K562 (cell line): ENCODE measurements around the gene YIF1A. TPM values are rescaled to one million over a fixed set of nuclear protein-coding genes. Genes with fewer than 3 reads are reported as not detected.
A peak's percentile ranks its signal among the peaks of the same experiment; 100 is the strongest.

Experiments used
- ATAC-seq: fragments of 200-7000 bp; cut with Tn5 transposase; 3 replicates; pipeline ENCODE4 v1.9.1; 2020; ENCODE audit warnings: moderate library complexity
- BruUV-seq: library from RNA; stranded (reverse); fragments of 400-500 nt; replicated peaks from 2 replicates; lab custom pipeline; 2021; lab: Mats Ljungman, UMichigan
- CTCF ChIA-PET: fragments of 300-600 bp; formaldehyde crosslinking; extraction: SDS; loops from one replicate; lab custom pipeline; 2021; ENCODE audit warnings: low intra/inter-chr PET ratio; lab: Yijun Ruan, JAX
- POLR2A ChIA-PET: fragments of 300-600, 350-650 bp; sonication (Branson Sonifier 250); formaldehyde crosslinking; extraction: SDS; loops from one replicate; lab custom pipeline; 2021; ENCODE audit warnings: antibody characterized with exemption, inconsistent platforms; lab: Yijun Ruan, JAX
- DNase-seq, 4 experiments: peaks; one replicate each; pipeline versions ENCODE4 v3.0.0 to v3.0.0-alpha.2; 2011 to 2018; ENCODE audit warnings: low spot score in 3 of 4, mixed read lengths in 3 of 4; ENCODE audit errors: extremely low read depth in 1 of 4
- FAIRE-seq: peaks from 2 replicates; lab custom pipeline; 2011; peaks lifted over from hg19 to GRCh38; lab: Jason Lieb, UNC
- H2AFZ ChIP-seq: 2 replicates; pipeline ENCODE4 v1.6.0; 2011; ENCODE audit warnings: low read depth, low read length, control low read depth, inconsistent platforms
- H3K27ac ChIP-seq: fragments of 200-600 bp; 3 replicates; pipeline ENCODE4 v1.8.0; 2011; ENCODE audit warnings: low read depth, mild to moderate bottlenecking, control low read depth, inconsistent platforms, low read length, moderate library complexity, mixed read lengths; ENCODE audit errors: extremely low read depth
- H3K27me3 ChIP-seq, 2 experiments: fragments of 300-600 bp in 1 of 2; 2 replicates in 1 of 2; 3 replicates in 1 of 2; pipeline versions ENCODE4 v1.6.0 to v1.8.0; 2011; ENCODE audit warnings: inconsistent platforms in 2 of 2, low read length in 2 of 2, mild to moderate bottlenecking in 1 of 2, mixed read lengths in 1 of 2, moderate library complexity in 1 of 2; ENCODE audit not compliant: control insufficient read depth in 2 of 2, insufficient read depth in 2 of 2
- H3K36me3 ChIP-seq: fragments of 300-600 bp; 3 replicates; pipeline ENCODE4 v1.8.0; 2011; ENCODE audit warnings: mild to moderate bottlenecking, low read length, inconsistent platforms; ENCODE audit not compliant: control insufficient read depth, insufficient read depth
- H3K4me1 ChIP-seq, 2 experiments: fragments of 200-600 bp in 1 of 2; replicated peaks in 1 of 2; 2 replicates in 1 of 2; 3 replicates in 1 of 2; pipeline versions ENCODE4 v1.5.1 to v1.8.0; 2011; ENCODE audit warnings: inconsistent platforms in 2 of 2, low read length in 2 of 2, mild to moderate bottlenecking in 1 of 2, mixed read lengths in 1 of 2, moderate library complexity in 1 of 2; ENCODE audit not compliant: control insufficient read depth in 2 of 2, insufficient read depth in 2 of 2
- H3K4me2 ChIP-seq: 2 replicates; pipeline ENCODE4 v1.6.1; 2011; ENCODE audit warnings: low read length, control low read depth, inconsistent platforms, mixed read lengths; ENCODE audit not compliant: insufficient read depth
- H3K4me3 ChIP-seq: fragments of 200-600 bp; sonication (generic), shearing (Covaris generic); 2 replicates; pipeline ENCODE4 v1.5.1; 2016; ENCODE audit warnings: control low read depth, inconsistent platforms
- H3K79me2 ChIP-seq: fragments of 200-600 bp; 3 replicates; pipeline ENCODE4 v1.8.0; 2011; ENCODE audit warnings: low read length, inconsistent platforms; ENCODE audit not compliant: control insufficient read depth, insufficient read depth
- H3K9ac ChIP-seq, 2 experiments: 2 replicates each; pipeline versions ENCODE4 v1.6.0 to v1.6.1; 2011; ENCODE audit warnings: low read depth in 2 of 2, low read length in 2 of 2, control low read depth in 1 of 2, inconsistent platforms in 1 of 2, mild to moderate bottlenecking in 1 of 2, mixed read lengths in 1 of 2; ENCODE audit not compliant: insufficient read depth in 1 of 2
- H3K9me1 ChIP-seq: one replicate; pipeline ENCODE4 v1.6.0; 2011; ENCODE audit warnings: inconsistent platforms, mild to moderate bottlenecking, low read length, moderate library complexity; ENCODE audit not compliant: control insufficient read depth, insufficient read depth
- H3K9me3 ChIP-seq: replicated peaks from 2 replicates; pipeline ENCODE4 v1.5.1; 2011; ENCODE audit warnings: low read depth, low read length, inconsistent platforms; ENCODE audit not compliant: control insufficient read depth, insufficient read depth
- H4K20me1 ChIP-seq: replicated peaks from 2 replicates; pipeline ENCODE4 v1.6.1; 2011; ENCODE audit warnings: low read length, inconsistent platforms, mixed read lengths; ENCODE audit not compliant: control insufficient read depth, insufficient read depth
- DIDO1 ChIP-seq: fragments of 450-650 bp; IDR thresholded peaks from 2 replicates; pipeline ENCODE4 v1.6.1; 2016; ENCODE audit warnings: low read depth, missing biosample characterization, missing genetic modification characterization
- GTF2A2 ChIP-seq: IDR thresholded peaks from 2 replicates; pipeline ENCODE4 v1.6.1; 2016; ENCODE audit warnings: mild to moderate bottlenecking, missing genetic modification characterization, missing compliant biosample characterization
- HNRNPK ChIP-seq: fragments of 200-400 bp; formaldehyde crosslinking; IDR thresholded peaks from one replicate; pipeline ENCODE4 v1.6.1; 2018; ENCODE audit warnings: mild to moderate bottlenecking, low read depth, low read length; ENCODE audit not compliant: poor library complexity, severe bottlenecking
- NR4A1 ChIP-seq, 2 experiments: fragments of 250-450 bp in 1 of 2; fragments of 450-650 bp in 1 of 2; sonication (Bioruptor Pico) in 1 of 2; IDR thresholded peaks; 2 replicates each; pipeline versions ENCODE4 v1.4.0 to v1.6.1; 2016 to 2020; ENCODE audit warnings: mild to moderate bottlenecking in 2 of 2, missing compliant biosample characterization in 1 of 2, missing genetic modification characterization in 1 of 2, moderate library complexity in 1 of 2
- NRF1 ChIP-seq, 2 experiments: fragments of 450-650 bp; IDR thresholded peaks in 1 of 2; conservative IDR thresholded peaks in 1 of 2; 2 replicates each; pipeline ENCODE4 v1.6.1; 2014; ENCODE audit warnings: mild to moderate bottlenecking in 2 of 2
- POLR2G ChIP-seq: fragments of 200-400 bp; formaldehyde crosslinking; IDR thresholded peaks from 2 replicates; pipeline ENCODE4 v1.6.1; 2017; ENCODE audit warnings: low read depth, mild to moderate bottlenecking, antibody characterized with exemption, low read length, moderate library complexity
- POLR2H ChIP-seq: IDR thresholded peaks from 2 replicates; pipeline ENCODE4 v1.6.1; 2016; ENCODE audit warnings: missing genetic modification characterization, low read depth, mild to moderate bottlenecking, control low read depth, missing compliant biosample characterization, moderate library complexity
- RBM22 ChIP-seq: fragments of 200-400 bp; formaldehyde crosslinking; IDR thresholded peaks from 2 replicates; pipeline ENCODE4 v1.6.1; 2018; ENCODE audit warnings: low read length, low read depth; ENCODE audit not compliant: poor library complexity, severe bottlenecking
- SP2 ChIP-seq: IDR thresholded peaks from 2 replicates; pipeline ENCODE4 v1.6.1; 2011; ENCODE audit warnings: mild to moderate bottlenecking, low read depth, low read length, moderate library complexity; ENCODE audit not compliant: poor library complexity, severe bottlenecking; ENCODE audit errors: extremely low read depth
- TRIM28 ChIP-seq: fragments of 450-650 bp; IDR thresholded peaks from 2 replicates; pipeline ENCODE4 v1.6.1; 2017
- ZFP1 ChIP-seq: fragments of 450-650 bp; formaldehyde crosslinking; IDR thresholded peaks from 2 replicates; pipeline ENCODE4 v1.4.0; 2020; ENCODE audit warnings: mild to moderate bottlenecking, mixed read lengths
- ZNF140 ChIP-seq: fragments of 250-450 bp; sonication (Bioruptor Pico); IDR thresholded peaks from 2 replicates; pipeline ENCODE4 v1.8.0; 2021; ENCODE audit warnings: moderate library complexity, mild to moderate bottlenecking, inconsistent platforms
- ZNF175 ChIP-seq: fragments of 200-800 bp; sonication (Bioruptor generic); IDR thresholded peaks from 2 replicates; pipeline ENCODE4 v1.6.1; 2016; ENCODE audit warnings: low read depth, mild to moderate bottlenecking, missing genetic modification characterization, missing compliant biosample characterization
- WGBS: fragments of 100-300 bp; shearing (Covaris generic); methylation state at CpG from one replicate; pipeline ENCODE4 v1.1.6; 2016; ENCODE audit warnings: low coverage, mixed read lengths; ENCODE audit not compliant: insufficient coverage; ENCODE audit errors: missing lambda C conversion rate; 5-methylcytosine and 5-hydroxymethylcytosine counted together
- in situ Hi-C: fragments of 300-500 bp; cut with MboI; formaldehyde crosslinking; loops from 4 replicates; pipeline ENCODE4 v1.15.0; 2018; ENCODE audit warnings: inconsistent platforms, mixed read lengths
- intact Hi-C: fragments of 100-400 bp; cut with micrococcal nuclease; formaldehyde crosslinking; loops from 2 replicates; pipeline ENCODE4 v1.14.2; 2022
- polyA plus RNA-seq, 8 experiments: library from polyadenylated mRNA; depleted of rRNA in 4 of 8; stranded (reverse) in 5 of 8; unstranded in 3 of 8; fragments of >200 nt; fragmentation: Nextera tagmentation in 2 of 8; fragmentation: Illumina TruSeq in 1 of 8; extraction: Ambion mirVana in 2 of 8; extraction: Trizol in 1 of 8; gene quantifications; 2 replicates each; pipeline versions ENCODE4 v1.2.1 to v1.2.3, GENCODE V29; 2011 to 2014; ENCODE audit warnings: inconsistent platforms in 1 of 8, missing spikeins in 1 of 8
- total RNA-seq, 7 experiments: library from RNA; depleted of rRNA in 6 of 7; stranded (reverse); fragments of >200 nt in 6 of 7; fragmentation: Illumina TruSeq in 2 of 7; extraction: Trizol in 2 of 7; gene quantifications; 2 replicates each; pipeline versions ENCODE4 v1.2.1 to v1.2.3, GENCODE V29; 2011 to 2021; ENCODE audit warnings: low replicate concordance in 1 of 7
- TF ChIP-seq, protein P1 (sequence below): fragments of 250-450 bp; sonication (Bioruptor Pico); IDR thresholded peaks from 2 replicates; pipeline ENCODE4 v1.4.0; 2020; ENCODE audit warnings: mild to moderate bottlenecking, moderate library complexity, borderline replicate concordance
- TF ChIP-seq, protein P2 (sequence below): sonication (generic); formaldehyde crosslinking; IDR thresholded peaks from 2 replicates; pipeline ENCODE4 v1.8.0; 2022; ENCODE audit warnings: mild to moderate bottlenecking, missing genetic modification reagents
- TF ChIP-seq, protein P3 (sequence below): sonication (generic); formaldehyde crosslinking; IDR thresholded peaks from 2 replicates; pipeline ENCODE4 v1.8.0; 2022; ENCODE audit warnings: mild to moderate bottlenecking, missing genetic modification reagents, borderline replicate concordance

YIF1A gene
- total and polyA plus RNA-seq, 9 of the 15 experiments (the other 6 are each of a cell fraction or from before 2014, with no cell fraction given), result 8.6 to 121 (median 77.2) TPM

DNA sequence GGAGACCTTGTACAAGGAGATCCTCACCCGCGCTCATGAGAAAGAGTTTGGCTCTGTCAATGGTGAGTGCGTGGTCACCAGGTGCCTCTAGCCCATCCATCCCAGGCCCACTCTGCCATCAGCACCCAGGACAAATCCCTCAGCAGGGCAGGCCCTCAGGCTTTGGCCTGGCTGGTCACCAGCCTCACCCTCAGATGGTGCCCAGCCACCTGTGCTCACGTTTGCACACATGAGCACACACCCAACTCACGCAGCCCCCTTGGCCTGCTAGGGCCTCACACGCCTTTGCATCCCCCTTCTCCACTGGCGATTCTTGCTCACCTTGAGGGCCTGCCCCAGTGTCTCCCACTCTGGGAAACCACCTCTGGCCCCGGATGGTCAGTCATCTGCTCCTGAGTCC is 24.6 kb downstream of the YIF1A start:
- H3K9me3 ChIP-seq, result no peaks in the 10 kb centered on the region
- in situ Hi-C loops, result no loop called here
- ChIA-PET POLR2A (no interaction called here), CTCF (no interaction called here)
- BruUV-seq, result no TSS peak
- DNase-seq (no peak), ATAC-seq (no peak), FAIRE-seq (no peak)
- H3K4me2 ChIP-seq, result no peak overlapping the region
- H3K9me1 ChIP-seq, result no peaks in the 10 kb centered on the region
- peaks cover 6% of the 10 kb centered on the region; the same call in 1 of the 2 replicates for H4K20me1 ChIP-seq
- no peaks in the 10 kb centered on the region for H3K27me3 ChIP-seq
- H3K27ac ChIP-seq, result no peak overlapping the region
- H3K4me1 ChIP-seq, result peaks cover 1 to 39% of the 10 kb centered on the region in 2 experiments; a peak in 4 of 5 replicates
- H3K4me3 ChIP-seq, result no peak overlapping the region
- peak overlapping the region in 1 of 2 experiments; percentile 53; a peak in 2 of 4 replicates for H3K9ac ChIP-seq
- WGBS, result 77% methylated on average over 8 of the region's 8 CpGs
- H3K79me2 ChIP-seq, result peaks cover 12% of the 10 kb centered on the region
- peaks cover 67% of the 10 kb centered on the region; the same call in 2 of the 3 replicates for H3K36me3 ChIP-seq
- intact Hi-C loops, result no loop called here
- no peak overlapping the region for H2AFZ ChIP-seq
- TF ChIP-seq RBM22 (no peak), GTF2A2 (no peak), POLR2G (peak; percentile 3; the same call in 1 of the 2 replicates), NR4A1 (CRISPR knock-in tag; IDR thresholded peaks at IDR 0.05) (no peak), NR4A1 (tag; IDR thresholded peaks at IDR 0.05) (no peak), TRIM28 (no peak), ZNF140 (CRISPR knock-in tag) (no peak), ZFP1 (CRISPR knock-in tag) (no peak), ZNF175 (CRISPR knock-in tag) (no peak), SP2 (no peak), NRF1 (conservative IDR thresholded peaks at IDR 0.05 in 1 of 2, IDR thresholded peaks at IDR 0.05 in 1 of 2) (no peak), POLR2H (tag) (no peak), HNRNPK (no peak), DIDO1 (tag) (no peak)
- TF ChIP-seq, protein P1, sequence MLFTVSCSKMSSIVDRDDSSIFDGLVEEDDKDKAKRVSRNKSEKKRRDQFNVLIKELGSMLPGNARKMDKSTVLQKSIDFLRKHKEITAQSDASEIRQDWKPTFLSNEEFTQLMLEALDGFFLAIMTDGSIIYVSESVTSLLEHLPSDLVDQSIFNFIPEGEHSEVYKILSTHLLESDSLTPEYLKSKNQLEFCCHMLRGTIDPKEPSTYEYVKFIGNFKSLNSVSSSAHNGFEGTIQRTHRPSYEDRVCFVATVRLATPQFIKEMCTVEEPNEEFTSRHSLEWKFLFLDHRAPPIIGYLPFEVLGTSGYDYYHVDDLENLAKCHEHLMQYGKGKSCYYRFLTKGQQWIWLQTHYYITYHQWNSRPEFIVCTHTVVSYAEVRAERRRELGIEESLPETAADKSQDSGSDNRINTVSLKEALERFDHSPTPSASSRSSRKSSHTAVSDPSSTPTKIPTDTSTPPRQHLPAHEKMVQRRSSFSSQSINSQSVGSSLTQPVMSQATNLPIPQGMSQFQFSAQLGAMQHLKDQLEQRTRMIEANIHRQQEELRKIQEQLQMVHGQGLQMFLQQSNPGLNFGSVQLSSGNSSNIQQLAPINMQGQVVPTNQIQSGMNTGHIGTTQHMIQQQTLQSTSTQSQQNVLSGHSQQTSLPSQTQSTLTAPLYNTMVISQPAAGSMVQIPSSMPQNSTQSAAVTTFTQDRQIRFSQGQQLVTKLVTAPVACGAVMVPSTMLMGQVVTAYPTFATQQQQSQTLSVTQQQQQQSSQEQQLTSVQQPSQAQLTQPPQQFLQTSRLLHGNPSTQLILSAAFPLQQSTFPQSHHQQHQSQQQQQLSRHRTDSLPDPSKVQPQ (CRISPR knock-in tag), result no peak
- TF ChIP-seq, protein P2, sequence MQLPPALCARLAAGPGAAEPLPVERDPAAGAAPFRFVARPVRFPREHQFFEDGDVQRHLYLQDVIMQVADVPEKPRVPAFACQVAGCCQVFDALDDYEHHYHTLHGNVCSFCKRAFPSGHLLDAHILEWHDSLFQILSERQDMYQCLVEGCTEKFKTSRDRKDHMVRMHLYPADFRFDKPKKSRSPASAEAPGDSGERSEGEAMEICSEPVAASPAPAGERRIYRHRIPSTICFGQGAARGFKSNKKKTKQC (CRISPR knock-in tag), result no peak
- TF ChIP-seq, protein P3, sequence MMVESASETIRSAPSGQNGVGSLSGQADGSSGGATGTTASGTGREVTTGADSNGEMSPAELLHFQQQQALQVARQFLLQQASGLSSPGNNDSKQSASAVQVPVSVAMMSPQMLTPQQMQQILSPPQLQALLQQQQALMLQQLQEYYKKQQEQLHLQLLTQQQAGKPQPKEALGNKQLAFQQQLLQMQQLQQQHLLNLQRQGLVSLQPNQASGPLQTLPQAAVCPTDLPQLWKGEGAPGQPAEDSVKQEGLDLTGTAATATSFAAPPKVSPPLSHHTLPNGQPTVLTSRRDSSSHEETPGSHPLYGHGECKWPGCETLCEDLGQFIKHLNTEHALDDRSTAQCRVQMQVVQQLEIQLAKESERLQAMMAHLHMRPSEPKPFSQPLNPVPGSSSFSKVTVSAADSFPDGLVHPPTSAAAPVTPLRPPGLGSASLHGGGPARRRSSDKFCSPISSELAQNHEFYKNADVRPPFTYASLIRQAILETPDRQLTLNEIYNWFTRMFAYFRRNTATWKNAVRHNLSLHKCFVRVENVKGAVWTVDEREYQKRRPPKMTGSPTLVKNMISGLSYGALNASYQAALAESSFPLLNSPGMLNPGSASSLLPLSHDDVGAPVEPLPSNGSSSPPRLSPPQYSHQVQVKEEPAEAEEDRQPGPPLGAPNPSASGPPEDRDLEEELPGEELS (CRISPR knock-in tag), result no peak
